Kidney tubule cell (primary cell): Measurements from ENCODE around the gene PNP.
A peak's percentile ranks its signal among the peaks of the same experiment; 100 is the strongest.
"Not testable (repeated sequence)": the region's sequence is repeated elsewhere in the genome, so short reads cannot be mapped to it uniquely, and the experiment has no call there.

Experiments used
- DNase-seq: peaks from one replicate; pipeline ENCODE4 v3.0.0-alpha.2; 2018; ENCODE audit warnings: low spot score

The PNP gene

GRCh38 chr14:20469242-20469889 is at the start of gene PNP:
TSS of gene PNP (plus strand) at chr14:20469406. CDS start at chr14:20469525, 119 bp downstream.
- peak; percentile 93 for DNase-seq

DNA sequence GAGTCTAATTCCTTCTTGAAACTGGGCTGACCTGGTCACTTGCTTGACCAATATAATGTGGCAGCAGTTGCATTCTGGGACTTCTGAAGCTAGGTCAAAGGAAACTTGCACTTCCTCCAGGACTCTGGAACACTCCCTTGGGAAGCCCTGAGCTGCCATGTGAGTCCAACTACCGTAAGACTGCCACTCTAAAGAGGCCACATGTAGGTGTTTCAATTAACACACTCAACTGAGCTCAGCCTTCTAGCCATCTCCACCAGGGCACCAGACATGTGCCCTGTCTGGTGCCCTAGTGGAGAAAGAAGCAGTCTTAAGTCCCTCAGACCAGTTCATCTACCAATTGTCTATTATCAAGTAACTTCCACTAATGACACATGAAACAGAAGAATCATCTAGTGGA is 49.8 kb upstream of the PNP start:
- DNase-seq: no peak

DNA sequence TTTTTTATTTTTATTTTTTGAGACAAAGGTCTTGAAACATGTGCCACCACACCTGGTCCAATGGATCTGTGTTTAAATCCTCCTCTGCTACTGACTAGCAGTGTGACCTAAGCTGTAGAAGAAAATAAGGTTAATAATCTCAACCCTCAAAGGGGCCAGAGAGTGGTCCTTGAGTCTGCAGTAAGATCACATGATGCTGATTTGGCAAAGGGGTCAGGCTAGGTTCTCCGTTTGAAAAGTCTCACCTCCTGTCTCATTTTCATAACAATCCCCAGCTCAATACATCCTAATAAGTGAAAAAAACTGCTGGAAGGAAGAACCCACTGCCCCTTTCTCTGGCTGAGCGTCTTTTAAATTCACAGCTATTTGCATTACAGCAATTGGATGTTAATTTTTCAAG is 47.9 kb upstream of the PNP start:
- DNase-seq: no peak

GRCh38 chr14:20422886-20423285 is 46.3 kb upstream of the PNP start:
- no peak for DNase-seq

DNA sequence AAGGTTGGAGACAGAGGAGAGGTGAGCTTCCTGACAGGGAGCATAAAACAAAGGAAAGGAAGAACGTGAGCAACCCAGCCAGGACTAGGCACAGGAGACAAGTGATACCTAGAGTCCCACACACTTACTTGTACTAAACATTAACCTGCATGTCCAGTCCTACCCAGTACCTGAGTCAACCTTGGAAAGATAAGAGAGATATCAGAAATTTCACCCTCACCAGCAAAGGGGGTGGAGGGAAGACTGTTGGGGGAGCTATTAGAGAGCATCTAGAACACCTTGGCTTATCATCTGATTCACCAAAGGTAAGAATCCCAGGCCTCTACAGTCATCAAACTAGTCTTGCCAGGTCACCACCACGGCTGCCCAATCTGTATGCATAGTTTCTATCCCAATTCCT is 44.4 kb upstream of the PNP start:
- no peak for DNase-seq

- peak; percentile 73 for DNase-seq
These were observed 41.8 kb upstream of the PNP start for GRCh38 chr14:20427231-20428009.

GRCh38 chr14:20428010-20428365 is 41.2 kb upstream of the PNP start:
- no peak for DNase-seq

DNA sequence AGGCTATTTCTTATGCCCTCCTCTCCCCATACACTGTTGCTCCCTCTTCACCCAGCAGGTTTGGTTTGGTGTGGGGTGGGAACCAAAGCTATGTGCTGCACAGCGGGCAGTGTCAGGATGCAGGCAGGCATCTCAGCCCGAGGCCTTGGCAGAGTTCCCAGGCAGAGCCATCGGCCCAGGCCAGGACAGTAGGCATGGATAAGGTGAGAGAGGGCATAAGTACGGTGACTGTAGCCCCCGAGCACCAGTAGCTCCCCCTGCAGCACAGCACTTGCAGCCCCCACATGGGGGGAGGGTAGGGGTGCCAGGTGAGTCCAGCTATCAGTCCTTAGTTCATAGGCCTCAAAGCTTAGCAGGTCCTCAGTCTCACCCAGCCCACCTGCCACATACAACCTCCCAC is 40.4 kb upstream of the PNP start:
- DNase-seq: no peak

DNA sequence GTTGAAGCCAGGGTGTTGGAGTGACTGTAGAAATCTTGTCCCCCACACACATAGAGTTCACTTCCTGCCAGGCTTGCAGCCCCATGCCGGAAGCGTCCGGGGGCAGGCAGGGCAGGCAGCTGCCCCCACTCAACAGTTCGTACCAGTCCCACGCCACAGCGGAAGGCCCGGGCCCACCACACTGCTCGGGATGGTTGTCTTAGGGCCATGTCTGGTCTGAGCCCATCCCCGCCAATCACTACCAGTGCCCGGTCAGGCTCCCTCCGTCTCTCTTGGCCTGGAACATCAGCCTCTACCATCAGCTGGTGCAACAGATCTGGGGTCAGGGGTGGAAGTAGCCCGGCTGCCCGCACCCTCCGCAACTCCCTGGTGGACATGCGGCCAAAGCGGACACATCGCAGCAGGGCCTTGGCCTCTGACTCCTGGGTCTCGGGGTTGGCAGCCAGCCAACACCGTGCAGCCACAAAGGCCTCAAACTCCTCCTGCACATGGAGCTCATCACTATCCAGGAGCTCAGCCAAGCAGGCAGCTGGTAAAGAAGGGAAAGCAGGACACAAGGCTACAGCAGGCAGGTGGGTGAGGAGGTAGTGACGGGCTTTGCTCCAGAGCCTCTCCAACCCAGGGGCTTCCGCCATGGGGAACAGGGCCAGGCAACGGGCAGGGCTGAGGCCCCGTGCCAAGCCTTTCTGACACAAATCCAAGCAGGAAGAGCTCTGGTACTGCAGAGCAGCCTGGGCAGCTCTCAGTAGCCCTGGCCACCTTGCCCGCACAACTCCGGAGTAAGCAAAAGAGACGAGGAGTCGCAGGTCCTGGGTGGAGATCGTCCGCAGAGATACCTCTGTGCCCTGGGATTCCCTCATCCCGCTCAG is 39.2 kb upstream of the PNP start:
- no peak for DNase-seq

GRCh38 chr14:20434701-20435581 is 34.3 kb upstream of the PNP start:
- DNase-seq: no peak

DNA sequence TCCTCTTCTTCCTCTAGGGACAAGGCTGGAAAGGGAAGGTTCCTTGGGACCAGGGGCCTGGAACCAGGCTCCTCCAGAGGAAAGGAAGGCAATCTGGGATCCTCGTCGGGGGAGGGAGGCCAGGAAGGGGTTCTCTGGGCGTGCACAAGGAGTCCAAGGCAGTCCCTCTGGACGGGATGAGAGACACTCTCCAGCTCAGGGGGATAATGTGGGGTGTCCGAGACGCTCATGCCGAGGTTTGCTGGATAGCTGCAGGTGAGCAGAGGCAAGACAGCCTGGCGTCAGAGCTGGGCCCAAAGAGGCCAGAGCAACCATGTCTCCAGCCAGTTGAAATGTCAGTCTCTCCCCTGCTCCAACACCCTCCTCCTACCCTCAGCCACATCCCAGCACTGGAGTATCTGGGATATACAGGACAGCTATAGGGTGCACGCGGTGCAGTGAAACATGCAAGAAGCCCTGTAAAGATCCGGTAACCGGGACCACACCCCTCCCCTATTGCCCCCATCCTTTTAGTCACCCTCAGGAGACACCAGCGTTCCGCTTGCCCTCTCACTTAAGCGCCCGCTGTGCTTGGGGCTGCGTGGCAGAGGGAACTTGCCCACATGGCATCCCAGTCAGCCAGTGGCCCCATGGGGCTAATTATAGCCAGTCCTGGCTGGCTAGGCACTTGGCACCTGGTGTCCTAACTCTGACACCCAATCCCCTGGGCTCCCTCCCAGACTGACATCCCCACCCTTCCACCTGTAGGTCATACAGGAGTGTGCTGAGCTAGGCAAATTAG is 33.4 kb upstream of the PNP start, which contains the start of gene KLHL33:
Gene KLHL33, minus strand, starts transcription at position 585 of the 781 bp plus-strand sequence. Its CDS starts 355 bp downstream, at position 230.
- no peak for DNase-seq

GRCh38 chr14:20436363-20436755 is 32.8 kb upstream of the PNP start:
- DNase-seq: no peak

DNA sequence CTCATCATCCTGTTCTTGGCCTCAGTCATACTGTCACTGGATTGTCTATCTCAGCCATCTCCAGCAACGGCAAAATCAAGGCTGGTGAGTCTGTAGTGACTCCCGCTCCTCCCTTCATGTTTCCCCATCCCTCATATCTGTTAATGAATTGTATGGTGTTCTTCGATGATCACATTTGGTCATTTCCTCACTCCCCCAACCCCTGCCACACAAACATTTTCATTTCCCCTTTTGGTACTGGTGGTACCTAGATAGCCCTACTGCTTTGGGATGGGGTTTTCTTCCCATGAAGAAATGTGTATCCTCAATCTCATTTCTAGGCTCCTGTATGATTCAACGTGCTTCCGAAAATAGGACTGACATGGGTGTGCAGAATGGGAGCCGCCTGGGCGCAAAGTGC is 30.5 kb upstream of the PNP start:
- no peak for DNase-seq

DNA sequence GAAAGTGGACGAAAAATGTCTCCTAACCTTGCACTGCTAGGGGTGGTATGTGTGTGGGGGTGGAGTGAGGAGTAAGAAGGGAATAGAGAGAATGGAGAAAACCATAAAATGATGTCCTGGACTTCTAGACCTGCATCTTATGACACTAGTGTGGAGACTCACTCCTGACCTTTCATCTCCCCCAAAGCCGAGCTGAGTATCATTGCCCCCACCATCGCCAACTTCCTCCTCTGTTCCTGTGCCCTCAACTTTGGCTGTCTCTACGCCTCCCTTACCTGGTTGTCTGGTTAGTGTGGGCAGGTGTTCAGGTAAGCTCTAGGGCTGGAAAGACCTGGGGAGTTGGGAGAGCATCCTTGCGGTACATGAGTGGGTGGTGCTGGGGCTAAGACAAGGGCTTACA is 28.7 kb upstream of the PNP start:
- no peak for DNase-seq

DNA sequence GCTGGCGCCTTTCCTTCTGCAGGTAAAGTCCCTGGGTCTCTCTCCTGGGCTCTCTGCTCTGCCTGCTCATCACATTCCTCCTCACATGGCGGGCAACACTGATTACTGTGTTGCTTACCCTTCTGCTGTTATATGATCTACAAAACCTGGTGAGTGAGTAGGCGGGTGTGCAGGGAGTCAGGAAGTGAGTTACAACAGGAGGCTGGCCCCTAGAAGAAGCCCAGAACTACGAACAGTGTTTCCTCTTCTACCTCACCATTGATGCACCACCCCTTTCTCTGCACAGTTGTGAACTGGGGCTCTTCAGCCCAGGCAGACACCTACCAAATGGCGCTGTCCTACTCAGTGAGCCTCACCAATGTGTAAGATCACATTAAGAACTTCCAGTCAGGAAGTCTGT is 28.3 kb upstream of the PNP start:
- no peak for DNase-seq

GRCh38 chr14:20441461-20441860 is 27.7 kb upstream of the PNP start:
- no peak for DNase-seq

- DNase-seq: not testable (repeated sequence)
These were observed 25.6 kb upstream of the PNP start for GRCh38 chr14:20443650-20444049.

DNA sequence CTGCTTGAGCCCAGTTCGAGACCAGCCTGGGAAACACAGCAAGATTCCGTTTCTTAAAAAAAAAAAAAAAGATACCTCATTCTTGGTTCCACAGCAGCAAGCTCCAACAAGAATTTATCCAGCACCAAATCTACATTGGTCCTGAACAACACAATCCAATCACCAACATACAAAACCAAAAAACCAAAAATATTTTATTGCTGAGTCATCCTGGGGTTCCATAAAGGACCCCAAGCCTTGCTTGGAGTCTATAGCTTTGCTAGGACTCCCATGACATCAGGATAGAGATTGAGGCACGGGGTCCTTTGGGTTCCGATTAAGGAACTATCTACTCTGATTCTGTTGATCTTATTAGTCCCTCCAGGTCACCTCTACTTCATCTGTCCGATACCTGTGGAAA is 22.3 kb upstream of the PNP start:
- DNase-seq: no peak

DNA sequence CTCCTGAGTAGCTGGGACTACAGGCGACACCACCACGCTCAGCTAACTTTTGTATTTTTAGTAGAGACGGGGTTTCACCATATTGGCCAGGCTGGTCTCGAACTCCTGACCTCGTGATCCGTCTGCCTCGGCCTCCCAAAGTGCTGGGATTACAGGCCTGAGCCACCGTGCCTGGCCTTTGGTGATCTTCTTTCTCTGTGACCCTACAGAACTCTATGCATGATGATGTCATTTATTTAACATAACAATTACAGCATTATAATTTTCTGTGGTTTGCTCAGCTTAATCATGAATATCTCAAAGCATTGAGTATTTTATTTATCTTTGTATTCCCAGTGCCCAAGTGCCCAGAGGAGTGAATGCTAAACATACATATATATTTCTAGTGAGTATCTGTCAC is 16.4 kb upstream of the PNP start:
- not testable (repeated sequence) for DNase-seq

GRCh38 chr14:20454516-20455354 is 14.5 kb upstream of the PNP start, which contains the start of the genes APEX1 and OSGEP:
TSS of gene APEX1 (plus strand) at chr14:20455226. CDS start at chr14:20455646, 420 bp downstream.
TSS of gene OSGEP (minus strand) at chr14:20454812. CDS start at chr14:20454683, 129 bp downstream.
- peak; percentile 99 for DNase-seq
